GM19239 (cell line): ENCODE results near the gene OR52K2.
"Not testable (repeated sequence)": the region's sequence is repeated elsewhere in the genome, so short reads cannot be mapped to it uniquely, and the experiment has no call there.

Source experiments
- DNase-seq: peaks from one replicate; pipeline ENCODE4 v3.0.0; 2011; ENCODE audit warnings: low spot score; ENCODE audit not compliant: insufficient read length
- FAIRE-seq: peaks from 2 replicates; lab custom pipeline; 2011; peaks lifted over from hg19 to GRCh38; lab: Jason Lieb, UNC

OR52K2 gene

DNA sequence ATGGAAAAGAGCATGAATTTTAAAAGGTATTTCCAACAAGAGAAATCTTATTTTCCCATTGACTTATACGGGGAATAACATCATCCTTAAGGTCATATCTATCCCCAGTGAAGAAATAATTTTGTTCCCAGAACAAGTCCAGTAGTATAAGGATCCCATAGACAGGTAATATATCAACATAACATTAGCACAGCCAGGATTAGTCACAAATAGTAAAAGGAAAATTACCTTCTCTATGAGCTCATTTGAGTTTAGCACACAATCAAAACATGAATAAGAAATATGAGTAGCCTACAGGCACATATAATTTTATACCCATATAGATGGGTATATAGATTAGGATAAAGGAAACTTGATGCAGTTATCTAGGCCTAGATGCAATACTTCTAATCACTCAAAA is 30.5 kb downstream of the OR52K2 start:
- FAIRE-seq (no peak), DNase-seq (no peak)

DNA sequence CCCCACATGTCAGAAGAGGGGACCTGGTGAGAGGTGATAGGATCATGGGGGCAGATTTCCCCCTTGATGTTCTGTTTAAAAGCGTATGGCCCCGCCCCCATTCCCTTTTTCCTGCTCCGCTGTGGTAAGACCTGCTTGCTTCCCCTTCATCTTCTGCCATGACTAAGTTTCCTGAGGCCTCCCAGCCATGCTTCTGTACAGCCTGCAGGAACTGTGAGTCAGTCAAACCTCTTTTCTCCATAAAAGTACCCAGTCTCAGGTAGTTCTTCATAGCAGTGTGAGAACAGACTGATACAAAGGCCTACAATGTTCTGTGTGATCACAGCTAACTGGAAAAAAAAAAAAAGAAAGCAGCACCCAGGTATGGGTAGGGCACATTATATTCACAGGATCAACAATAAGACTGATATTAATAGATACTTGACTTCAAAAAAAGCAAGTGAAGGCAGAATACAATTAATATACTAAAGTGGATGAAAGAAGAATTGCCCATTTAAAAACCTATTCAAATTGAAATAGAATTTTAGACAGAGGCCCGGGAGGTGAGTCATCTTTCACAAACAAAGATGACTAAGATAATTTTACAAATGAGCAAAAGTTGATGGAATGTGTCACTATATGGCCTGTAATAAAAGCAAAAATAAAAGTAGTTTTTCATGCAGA is 31.6 kb downstream of the OR52K2 start:
- DNase-seq (no peak), FAIRE-seq (no peak)

DNA sequence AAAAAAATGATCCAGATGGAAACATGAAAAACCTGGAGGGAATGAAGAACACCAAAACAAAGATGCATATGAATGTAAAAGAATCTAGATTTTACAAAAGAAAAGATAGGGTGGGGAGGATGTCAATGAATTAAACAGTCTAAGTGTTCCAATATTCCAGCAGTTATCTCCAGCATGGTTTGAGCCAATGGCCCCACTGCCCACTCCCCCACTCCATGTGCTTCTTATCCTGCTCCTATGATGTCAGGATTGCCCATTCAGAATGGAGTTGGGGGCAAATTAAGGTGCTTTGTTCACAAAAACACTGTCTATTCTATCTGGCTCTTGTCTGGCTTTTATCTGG is 32.1 kb downstream of the OR52K2 start:
- no peak for DNase-seq
- no peak for FAIRE-seq

DNA sequence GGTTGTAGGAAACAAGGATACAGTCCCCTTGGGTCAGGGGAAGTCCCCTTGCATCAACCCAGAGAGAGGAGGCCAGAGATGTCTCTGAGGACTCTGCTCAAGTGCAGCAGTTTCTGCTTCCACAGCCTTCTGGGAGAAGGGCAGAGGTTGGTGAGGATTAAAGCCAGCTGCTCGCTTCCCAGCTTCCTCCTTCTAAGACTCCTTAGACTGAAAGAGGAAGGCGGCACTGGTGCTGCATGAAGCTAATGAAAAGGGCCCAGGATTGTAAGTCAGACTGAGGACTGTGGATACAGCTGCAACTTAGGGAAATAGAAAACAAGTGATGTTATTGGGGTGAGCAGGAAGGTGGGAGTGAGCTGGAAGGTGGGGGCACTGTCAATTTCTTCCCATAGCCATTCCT is 33.4 kb downstream of the OR52K2 start, which contains the start of gene OR52K1:
Gene OR52K1 (plus strand): TSS at position 202 of the 400 bp plus-strand sequence. CDS start 6,255 bp downstream, outside the sequence.
- no peak for FAIRE-seq
- no peak for DNase-seq

DNA sequence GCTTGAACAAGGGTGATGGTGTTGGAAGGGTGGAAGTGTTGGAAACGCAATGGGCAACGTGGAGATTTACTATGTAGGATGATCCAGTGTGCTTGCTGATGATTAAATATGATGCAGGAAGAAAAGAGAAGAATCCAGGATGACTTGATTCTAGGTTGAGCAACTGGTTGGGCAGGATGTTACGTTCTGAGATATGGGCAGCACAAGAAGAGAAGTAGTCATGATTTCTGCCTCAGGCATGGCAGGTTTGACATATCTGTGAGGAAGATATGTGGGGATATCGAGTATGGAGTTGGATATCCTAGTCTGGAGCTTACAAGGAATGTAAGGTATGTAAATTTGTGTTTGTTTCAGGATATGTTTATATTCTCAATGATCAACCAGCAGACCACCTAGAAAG is 35.2 kb downstream of the OR52K2 start:
- FAIRE-seq (no peak), DNase-seq (no peak)

DNA sequence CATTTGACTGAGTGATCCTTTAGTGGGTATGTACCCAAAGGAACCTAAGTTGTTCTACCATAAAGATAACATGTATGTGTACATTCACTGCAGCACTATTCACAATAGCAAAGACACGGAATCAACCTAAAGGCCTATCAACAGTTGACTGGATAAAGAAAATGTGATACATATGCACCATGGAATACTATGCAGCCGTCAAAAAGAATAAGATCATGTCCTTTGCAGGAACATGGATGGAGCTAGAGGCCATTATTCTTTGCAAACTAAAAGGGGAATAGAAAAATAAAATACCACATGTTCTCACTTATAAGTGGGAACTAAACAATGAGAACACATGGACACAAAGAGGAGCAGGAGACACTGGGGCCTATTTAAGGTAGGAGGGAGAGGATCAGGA is 42.3 kb downstream of the OR52K2 start:
- DNase-seq, FAIRE-seq: not testable (repeated sequence)

DNA sequence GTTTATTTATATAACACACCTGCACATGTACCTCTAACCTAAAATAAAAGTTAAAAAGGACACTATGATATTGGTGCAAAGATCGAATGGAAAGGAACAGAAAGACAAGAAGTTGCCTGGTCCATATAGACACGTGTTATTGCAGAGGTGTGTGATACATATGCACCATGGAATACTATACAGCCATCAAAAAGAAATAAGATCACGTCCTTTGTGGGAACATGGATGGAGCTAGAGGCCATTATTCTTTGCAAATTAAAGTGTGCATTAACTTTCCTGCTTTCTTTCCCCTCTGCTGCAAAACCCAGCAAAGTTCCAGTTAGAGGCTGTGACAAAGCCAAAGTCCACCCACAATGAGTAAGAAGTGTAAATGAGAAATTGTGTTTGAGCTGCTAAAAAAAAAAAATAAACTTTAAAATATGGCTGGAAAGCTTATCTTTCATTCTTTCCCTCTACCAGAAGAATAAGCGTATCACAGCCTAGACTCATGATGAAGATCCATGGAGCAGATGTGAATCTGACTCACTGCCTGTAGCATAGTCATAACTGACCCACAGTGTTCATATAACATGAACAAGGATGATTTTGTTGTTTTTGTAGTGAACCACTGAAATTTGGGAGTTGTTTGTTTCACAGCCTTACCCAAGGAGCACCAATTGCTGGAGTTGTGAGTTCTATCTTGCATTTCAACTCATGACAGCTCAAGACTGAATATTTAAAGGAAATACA is 42.9 kb downstream of the OR52K2 start:
- DNase-seq: no peak
- no peak for FAIRE-seq

DNA sequence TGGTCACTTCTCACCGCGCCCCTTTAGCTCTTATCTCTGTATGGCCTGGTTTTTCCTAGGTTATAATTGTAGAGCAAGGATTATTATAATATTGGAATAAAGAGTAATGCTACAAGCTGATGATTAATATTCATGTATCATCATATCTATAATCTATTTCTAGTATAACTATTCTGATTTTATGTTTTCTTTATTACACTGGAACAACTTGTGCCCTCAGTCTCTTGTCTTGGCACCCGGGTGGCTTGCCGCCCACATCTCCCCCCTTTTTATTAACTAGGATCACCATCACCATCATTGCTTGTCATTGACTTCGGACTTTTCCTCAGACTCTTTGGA is 44.4 kb downstream of the OR52K2 start:
- FAIRE-seq: no peak
- DNase-seq: no peak

DNA sequence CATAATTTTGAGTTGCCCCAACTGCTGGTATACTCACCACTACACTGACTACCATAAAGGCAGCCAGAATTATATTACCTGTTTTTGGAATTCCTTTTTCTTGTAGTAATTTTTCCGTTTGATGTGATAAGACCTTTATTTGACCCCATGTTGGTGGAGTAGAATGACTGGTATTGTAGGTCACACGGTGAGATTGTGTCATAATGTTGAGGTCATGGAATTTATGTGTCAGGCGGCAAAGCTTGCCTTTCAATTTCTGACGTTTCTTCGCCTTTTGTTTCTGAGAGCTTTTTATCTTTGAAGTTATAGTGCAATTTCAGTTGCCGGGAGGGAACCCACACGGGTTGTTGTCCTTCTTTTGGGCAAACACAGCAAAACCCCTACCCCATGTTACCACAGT is 46.4 kb downstream of the OR52K2 start:
- no peak for DNase-seq
- FAIRE-seq: no peak

DNA sequence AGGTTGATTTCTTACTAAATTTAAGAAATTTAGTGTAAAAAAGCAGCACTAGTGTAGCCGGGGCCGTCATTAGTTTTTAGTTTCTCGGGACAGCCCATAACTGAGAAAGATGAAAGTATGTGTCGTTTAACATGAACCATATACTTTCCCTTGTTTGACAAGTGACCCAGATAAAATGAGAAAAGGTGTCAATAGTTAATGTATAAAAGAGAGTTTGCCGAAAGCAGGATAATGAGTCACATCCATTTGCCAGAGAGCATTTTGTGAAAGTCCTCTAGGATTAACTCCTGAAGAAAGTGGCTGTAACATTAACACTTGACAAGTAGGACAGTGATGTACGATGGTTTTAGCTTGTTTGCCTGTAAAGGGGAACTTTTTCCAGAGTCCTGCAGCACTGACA is 46.9 kb downstream of the OR52K2 start:
- no peak for DNase-seq
- FAIRE-seq: no peak

DNA sequence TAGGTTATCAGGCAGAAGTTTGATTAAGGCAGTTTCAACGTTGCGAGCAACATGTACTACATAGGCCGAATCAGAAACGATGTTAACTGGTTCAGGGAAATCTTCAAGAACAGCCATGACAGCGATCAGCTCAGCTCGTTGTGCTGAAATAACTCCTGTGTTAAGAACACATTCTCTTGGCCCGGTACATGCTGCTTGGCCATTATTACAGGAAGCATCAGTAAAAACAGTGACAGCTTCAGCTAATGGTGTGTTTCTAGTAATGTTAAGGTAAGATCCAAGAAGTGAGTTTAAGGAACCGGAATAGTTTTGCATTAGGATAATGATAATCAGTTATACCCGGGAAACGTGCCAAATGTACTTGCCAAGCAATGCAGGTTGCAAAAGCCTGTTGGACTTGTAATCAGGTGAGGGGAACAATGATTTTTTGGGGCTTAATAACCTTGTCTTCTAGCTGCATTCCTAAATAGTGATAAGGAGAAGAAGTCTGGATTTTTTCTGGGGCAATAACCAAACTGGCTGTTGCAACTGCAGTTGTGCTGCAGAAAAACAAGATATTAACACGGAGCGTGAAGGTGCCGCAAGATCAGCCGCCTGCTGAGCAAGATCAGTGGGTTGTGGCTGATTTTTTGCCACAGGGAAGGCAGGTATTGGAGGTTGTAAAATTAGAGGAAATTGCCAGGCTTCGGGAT is 47.6 kb downstream of the OR52K2 start:
- no peak for DNase-seq
- FAIRE-seq: no peak
